PC-9 (cell line): ENCODE data around the gene SLC9A9. TPM values are rescaled to one million over a fixed set of nuclear protein-coding genes. Genes with fewer than 3 reads are reported as not detected.
A peak's percentile ranks its signal among the peaks of the same experiment; 100 is the strongest.

ENCODE experiments used
- BruUV-seq: library from RNA; stranded (reverse); fragments of 400-500 nt; replicated peaks from 2 replicates; lab custom pipeline; 2021; lab: Mats Ljungman, UMichigan
- CTCF ChIA-PET: fragments of 300-600 bp; sonication (Branson Sonifier 250); formaldehyde crosslinking; loops from one replicate; lab custom pipeline; 2022; ENCODE audit warnings: antibody characterized with exemption; lab: Charles Lee
- POLR2A ChIA-PET: fragments of 300-600 bp; sonication (Branson Sonifier 250); formaldehyde crosslinking; loops from one replicate; lab custom pipeline; 2022; ENCODE audit warnings: antibody characterized with exemption; ENCODE audit not compliant: unreplicated experiment; lab: Charles Lee
- DNase-seq, 2 experiments: peaks; one replicate each; pipeline versions ENCODE4 v3.0.0 to v3.0.0-alpha.2; 2015 to 2022; ENCODE audit warnings: mixed read lengths in 1 of 2
- H2AFZ ChIP-seq: fragments of 200-600 bp; sonication (generic); 2 replicates; pipeline ENCODE4 v1.8.1; 2017; ENCODE audit warnings: antibody characterized with exemption
- H3F3A ChIP-seq: fragments of 200-600 bp; sonication (generic); 2 replicates; pipeline ENCODE4 v1.8.1; 2017; ENCODE audit warnings: antibody characterized with exemption, mild to moderate bottlenecking, low read depth; ENCODE audit not compliant: insufficient read depth
- H3K27ac ChIP-seq: fragments of 200-600 bp; sonication (generic); 2 replicates; pipeline ENCODE4 v1.6.1; 2016; ENCODE audit warnings: mixed run types
- H3K27me3 ChIP-seq: fragments of 200-600 bp; sonication (generic); 2 replicates; pipeline ENCODE4 v1.6.1; 2016; ENCODE audit warnings: low read depth, mixed run types; ENCODE audit not compliant: insufficient read depth
- H3K36me3 ChIP-seq: fragments of 200-600 bp; sonication (generic); 2 replicates; pipeline ENCODE4 v1.6.1; 2016; ENCODE audit warnings: low read depth, mixed run types
- H3K4me1 ChIP-seq: fragments of 200-600 bp; sonication (generic); replicated peaks from 2 replicates; pipeline ENCODE4 v1.6.1; 2016; ENCODE audit warnings: mixed run types; ENCODE audit not compliant: insufficient read depth
- H3K4me2 ChIP-seq: fragments of 200-600 bp; sonication (generic); 2 replicates; pipeline ENCODE4 v1.6.1; 2017; ENCODE audit warnings: mixed run types
- H3K4me3 ChIP-seq: fragments of 200-600 bp; sonication (generic); 2 replicates; pipeline ENCODE4 v1.6.1; 2016; ENCODE audit warnings: mixed run types
- H3K79me2 ChIP-seq: fragments of 200-600 bp; sonication (generic); 2 replicates; pipeline ENCODE4 v1.6.1; 2017; ENCODE audit warnings: low read depth, mixed run types
- H3K9me2 ChIP-seq: fragments of 200-600 bp; sonication (generic); 2 replicates; pipeline ENCODE4 v1.8.1; 2017; ENCODE audit warnings: mild to moderate bottlenecking; ENCODE audit not compliant: insufficient read depth
- H3K9me3 ChIP-seq: fragments of 200-600 bp; sonication (generic); 2 replicates; pipeline ENCODE4 v1.8.1; 2016; ENCODE audit warnings: low read depth; ENCODE audit not compliant: insufficient read depth
- H4K20me1 ChIP-seq: fragments of 200-600 bp; sonication (generic); 2 replicates; pipeline ENCODE4 v1.8.1; 2017; ENCODE audit not compliant: insufficient read depth
- CTCF ChIP-seq: fragments of 200-600 bp; sonication (generic); conservative IDR thresholded peaks from 2 replicates; pipeline ENCODE4 v1.6.1; 2017; ENCODE audit warnings: mixed run types, antibody characterized with exemption, mild to moderate bottlenecking, moderate library complexity
- EZH2 ChIP-seq: fragments of 200-600 bp; sonication (generic); IDR thresholded peaks from 2 replicates; pipeline ENCODE4 v1.8.0; 2017; ENCODE audit warnings: antibody characterized with exemption, low read depth
- intact Hi-C: fragments of 100-400 bp; cut with micrococcal nuclease; formaldehyde crosslinking; loops from one replicate; pipeline ENCODE4 v1.10.0; 2022; ENCODE audit not compliant: unreplicated experiment
- total RNA-seq: library from RNA; stranded (reverse); gene quantifications from 2 replicates; pipeline ENCODE4 v1.2.3, GENCODE V29; 2021

Gene SLC9A9
- total RNA-seq, 1 experiment from 2014 or later, result 1.7 TPM

- Histone ChIP-seq H3K36me3 (no peaks in the 10 kb centered on the region), H3K9me3 (no peaks in the 10 kb centered on the region), H2AFZ (no peak overlapping the region), H3K79me2 (no peaks in the 10 kb centered on the region), H3K4me2 (no peak overlapping the region), H3K4me1 (no peaks in the 10 kb centered on the region), H3K4me3 (no peak overlapping the region), H3K9me2 (no peaks in the 10 kb centered on the region), H3F3A (no peaks in the 10 kb centered on the region), H4K20me1 (no peaks in the 10 kb centered on the region), H3K27me3 (no peaks in the 10 kb centered on the region), H3K27ac (no peak overlapping the region)
- ChIA-PET POLR2A (no interaction called here), CTCF (no interaction called here)
- no TSS peak for BruUV-seq
- TF ChIP-seq EZH2 (no peak), CTCF (no peak)
- DNase-seq, result no peak
- intact Hi-C loops, result no loop called here
These were observed 581.3 kb downstream of the SLC9A9 start for GRCh38 chr3:143266927-143267326.

- H4K20me1 ChIP-seq, result no peaks in the 10 kb centered on the region
- POLR2A ChIA-PET, result no interaction called here
- H3K36me3 ChIP-seq, result no peaks in the 10 kb centered on the region
- no peak overlapping the region for H3K4me2 ChIP-seq
- H3K27me3 ChIP-seq, result no peaks in the 10 kb centered on the region
- no TSS peak for BruUV-seq
- H3K9me3 ChIP-seq, result no peaks in the 10 kb centered on the region
- H3K9me2 ChIP-seq, result no peaks in the 10 kb centered on the region
- H3F3A ChIP-seq, result no peaks in the 10 kb centered on the region
- H3K79me2 ChIP-seq, result no peaks in the 10 kb centered on the region
- H3K4me1 ChIP-seq, result no peaks in the 10 kb centered on the region
- CTCF ChIA-PET, result no interaction called here
- DNase-seq, result no peak
- intact Hi-C loops, result no loop called here
- H3K27ac ChIP-seq, result no peak overlapping the region
- TF ChIP-seq CTCF (no peak), EZH2 (no peak)
- H2AFZ ChIP-seq, result no peak overlapping the region
- H3K4me3 ChIP-seq, result no peak overlapping the region
These were observed 581.8 kb downstream of the SLC9A9 start for GRCh38 chr3:143266511-143266910.

GRCh38 chr3:143265501-143266070 lies 582.7 kb downstream of the SLC9A9 start:
- H3K4me1 ChIP-seq, result no peaks in the 10 kb centered on the region
- BruUV-seq, result no TSS peak
- no peaks in the 10 kb centered on the region for H3F3A ChIP-seq
- ChIA-PET POLR2A (no interaction called here), CTCF (no interaction called here)
- no peaks in the 10 kb centered on the region for H3K27me3 ChIP-seq
- no peak overlapping the region for H3K4me3 ChIP-seq
- no peaks in the 10 kb centered on the region for H3K9me2 ChIP-seq
- H3K4me2 ChIP-seq, result no peak overlapping the region
- intact Hi-C loops, result no loop called here
- H3K9me3 ChIP-seq, result no peaks in the 10 kb centered on the region
- H3K27ac ChIP-seq, result no peak overlapping the region
- no peaks in the 10 kb centered on the region for H3K79me2 ChIP-seq
- TF ChIP-seq EZH2, result no peak
- no peak for TF ChIP-seq CTCF
- no peak overlapping the region for H2AFZ ChIP-seq
- no peaks in the 10 kb centered on the region for H4K20me1 ChIP-seq
- DNase-seq, result peak in 1 of 2 experiments; percentile 14
- H3K36me3 ChIP-seq, result no peaks in the 10 kb centered on the region
